Measurements from ENCODE around the gene C3orf52.
A peak's percentile ranks its signal among the peaks of the same experiment; 100 is the strongest.

Gene C3orf52

DNA sequence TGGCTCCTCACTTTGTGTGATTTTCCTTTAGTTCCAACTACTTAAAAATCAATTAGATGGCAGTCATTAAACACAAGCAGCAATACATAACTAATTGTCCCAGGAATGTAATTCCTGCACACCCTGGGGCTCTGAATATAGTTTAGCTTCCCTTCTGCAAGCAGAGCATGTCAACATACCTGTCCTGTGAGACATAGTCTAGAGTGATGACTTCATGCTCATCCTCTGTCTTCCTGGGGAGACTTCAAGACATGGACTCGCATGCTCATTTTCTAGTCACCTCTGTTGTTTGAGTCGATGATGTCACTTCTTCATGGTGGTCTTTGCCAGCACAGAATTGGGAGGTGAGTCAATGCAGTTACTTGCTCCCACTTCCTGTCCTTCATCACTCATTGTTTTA lies 15.7 kb downstream of the C3orf52 start:
- no peak for DNase-seq (ENCODE audit: low read depth)
- H3K4me3 ChIP-seq (ENCODE audit: low read depth, low read length) = no peak overlapping the region
- TF ChIP-seq, protein P1, sequence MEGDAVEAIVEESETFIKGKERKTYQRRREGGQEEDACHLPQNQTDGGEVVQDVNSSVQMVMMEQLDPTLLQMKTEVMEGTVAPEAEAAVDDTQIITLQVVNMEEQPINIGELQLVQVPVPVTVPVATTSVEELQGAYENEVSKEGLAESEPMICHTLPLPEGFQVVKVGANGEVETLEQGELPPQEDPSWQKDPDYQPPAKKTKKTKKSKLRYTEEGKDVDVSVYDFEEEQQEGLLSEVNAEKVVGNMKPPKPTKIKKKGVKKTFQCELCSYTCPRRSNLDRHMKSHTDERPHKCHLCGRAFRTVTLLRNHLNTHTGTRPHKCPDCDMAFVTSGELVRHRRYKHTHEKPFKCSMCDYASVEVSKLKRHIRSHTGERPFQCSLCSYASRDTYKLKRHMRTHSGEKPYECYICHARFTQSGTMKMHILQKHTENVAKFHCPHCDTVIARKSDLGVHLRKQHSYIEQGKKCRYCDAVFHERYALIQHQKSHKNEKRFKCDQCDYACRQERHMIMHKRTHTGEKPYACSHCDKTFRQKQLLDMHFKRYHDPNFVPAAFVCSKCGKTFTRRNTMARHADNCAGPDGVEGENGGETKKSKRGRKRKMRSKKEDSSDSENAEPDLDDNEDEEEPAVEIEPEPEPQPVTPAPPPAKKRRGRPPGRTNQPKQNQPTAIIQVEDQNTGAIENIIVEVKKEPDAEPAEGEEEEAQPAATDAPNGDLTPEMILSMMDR (IDR thresholded peaks at IDR 0.05; ENCODE audit: insufficient read depth, low read depth, low read length, missing control alignments) = no peak

DNA sequence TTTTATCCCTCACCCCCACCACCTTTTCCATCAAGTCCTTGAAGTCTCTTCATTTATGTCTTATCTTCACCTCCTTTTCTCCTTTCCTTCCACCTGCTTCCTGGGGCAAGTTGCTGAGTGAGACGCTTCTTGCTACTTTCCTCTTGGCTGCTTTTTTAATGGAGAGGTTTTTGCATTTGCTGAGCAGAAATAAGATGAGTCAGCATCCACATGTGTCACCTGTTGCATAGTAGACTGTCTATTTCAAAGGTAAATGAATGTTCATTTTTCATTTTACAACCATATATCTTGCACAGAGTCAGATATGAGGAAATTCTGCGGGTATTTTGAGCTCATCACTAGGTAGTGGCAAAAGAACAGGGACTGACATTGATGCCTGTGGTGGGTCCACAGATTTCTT lies 18.6 kb downstream of the C3orf52 start:
- DNase-seq (ENCODE audit: low read depth) = no peak
- H3K4me3 ChIP-seq (ENCODE audit: low read depth, low read length) = no peak overlapping the region
- TF ChIP-seq, protein P1 (IDR thresholded peaks at IDR 0.05; ENCODE audit: insufficient read depth, low read depth, low read length, missing control alignments) = no peak

DNA sequence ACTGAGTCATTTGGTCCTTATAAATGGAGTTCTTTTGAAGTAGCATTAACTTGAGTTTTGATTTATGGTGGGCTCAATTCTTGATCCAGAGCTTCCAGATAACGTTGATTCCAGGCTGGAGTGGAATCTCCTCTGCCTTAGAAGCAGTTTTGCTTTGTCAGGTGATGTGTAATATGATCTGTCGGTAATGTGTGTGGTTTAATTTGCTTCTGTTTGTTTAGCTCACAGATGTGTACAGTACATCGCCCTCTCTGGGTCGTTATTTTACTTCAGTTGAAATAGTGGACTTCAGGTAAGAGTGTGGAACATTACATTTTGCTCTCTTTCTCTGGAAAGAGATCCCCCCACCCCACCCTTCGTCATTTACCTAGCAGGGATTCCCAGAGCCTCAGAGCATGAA lies 23.1 kb downstream of the C3orf52 start:
- H3K4me3 ChIP-seq (ENCODE audit: low read depth, low read length) = no peak overlapping the region
- no peak for DNase-seq (ENCODE audit: low read depth)
- TF ChIP-seq, protein P1 (IDR thresholded peaks at IDR 0.05; ENCODE audit: insufficient read depth, low read depth, low read length, missing control alignments) = no peak

DNA sequence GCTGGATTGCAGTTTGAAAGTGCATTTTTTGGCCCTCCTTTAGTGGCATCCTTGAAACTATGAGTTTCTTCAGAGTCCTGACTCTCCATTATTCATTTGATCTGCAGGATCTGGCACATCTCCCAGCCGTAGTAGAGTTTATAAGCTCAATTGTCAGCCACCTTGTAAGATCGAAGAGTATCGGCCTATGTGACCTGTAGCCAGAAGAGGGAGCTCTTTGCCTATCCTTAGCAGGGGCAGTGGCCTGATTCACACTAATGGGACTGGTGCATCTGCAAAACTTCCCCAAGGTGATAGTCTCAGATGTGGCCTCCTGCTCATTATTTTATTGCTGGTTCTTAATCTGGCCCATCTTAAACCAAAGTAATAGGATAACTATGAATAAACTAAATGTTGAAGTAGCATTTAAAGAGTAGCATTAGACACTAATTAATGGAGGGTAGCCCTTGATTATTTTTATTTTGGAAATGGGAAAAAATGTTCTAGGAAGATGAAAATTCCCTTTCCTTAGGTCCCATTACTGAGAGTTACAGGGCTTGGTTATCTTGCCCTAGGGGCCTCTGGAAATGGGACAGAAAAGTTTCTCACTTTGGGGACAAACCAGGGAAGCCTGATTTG lies 25.7 kb downstream of the C3orf52 start:
- DNase-seq (ENCODE audit: low read depth) = peak; percentile 93
- TF ChIP-seq, protein P1 (IDR thresholded peaks at IDR 0.05; ENCODE audit: insufficient read depth, low read depth, low read length, missing control alignments) = peak; percentile 86
- H3K4me3 ChIP-seq (ENCODE audit: low read depth, low read length) = no peak overlapping the region

DNA sequence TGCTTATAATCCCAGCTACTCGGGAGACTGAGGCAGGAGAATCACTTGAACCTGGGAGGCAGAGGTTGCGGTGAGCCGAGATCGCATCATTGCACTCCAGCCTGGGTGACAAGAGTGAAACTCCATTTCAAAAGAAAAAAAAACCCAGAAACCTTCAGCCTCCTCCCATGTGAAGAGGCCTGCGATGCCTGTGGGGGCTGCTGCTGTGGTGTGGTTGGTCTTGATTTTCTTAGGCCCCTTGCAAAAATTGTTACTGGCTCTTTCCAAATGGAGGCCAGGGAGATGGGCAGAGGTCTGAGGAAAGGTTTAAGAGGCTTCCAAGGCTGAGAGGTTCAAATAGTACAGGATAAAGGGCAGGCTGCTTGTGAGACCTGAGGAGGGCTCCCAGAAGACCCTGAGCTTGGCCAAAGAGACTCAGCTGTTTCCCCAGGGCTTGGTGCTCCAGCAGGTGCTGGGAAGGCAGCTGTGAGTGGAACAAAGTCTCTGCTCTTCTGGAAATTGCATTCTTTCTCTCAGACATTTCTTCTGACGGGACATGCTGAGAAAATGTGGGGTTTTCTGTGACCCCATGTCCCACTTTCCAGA lies 28.5 kb downstream of the C3orf52 start:
- peak; percentile 82 for DNase-seq (ENCODE audit: low read depth)
- peak overlapping the region; percentile 41 for H3K4me3 ChIP-seq (ENCODE audit: low read depth, low read length)
- TF ChIP-seq, protein P1 (IDR thresholded peaks at IDR 0.05; ENCODE audit: insufficient read depth, low read depth, low read length, missing control alignments) = no peak

DNA sequence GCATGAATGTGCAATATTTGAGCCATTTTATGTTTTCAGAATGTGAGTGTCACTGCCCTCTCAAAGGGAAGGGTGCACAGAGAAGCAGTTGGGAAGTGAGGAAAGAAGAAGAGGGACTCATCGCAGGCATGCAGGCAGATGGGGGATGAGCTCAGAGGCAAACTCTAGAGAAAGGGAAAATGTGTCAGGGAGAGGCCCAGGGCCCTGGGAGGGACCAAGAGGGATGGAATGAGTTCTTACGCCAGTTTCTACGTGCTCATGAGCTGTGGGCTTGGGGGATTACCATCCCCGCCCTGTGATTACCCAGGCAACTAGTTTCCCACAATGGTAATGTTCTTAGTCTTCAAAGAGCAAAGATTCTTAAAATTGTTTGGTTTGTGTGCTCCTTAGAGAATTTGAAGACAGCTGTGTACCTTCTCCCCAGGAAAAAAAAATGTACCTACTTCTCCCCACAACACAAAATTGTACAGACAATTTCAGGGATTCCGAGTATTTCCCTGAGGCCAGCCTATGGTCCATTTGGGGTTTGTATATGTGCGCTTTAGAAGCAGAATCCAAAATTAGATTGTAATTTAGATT lies 29.1 kb downstream of the C3orf52 start:
- H3K4me3 ChIP-seq (ENCODE audit: low read depth, low read length) = peak overlapping the region; percentile 41
- TF ChIP-seq, protein P1 (IDR thresholded peaks at IDR 0.05; ENCODE audit: insufficient read depth, low read depth, low read length, missing control alignments) = no peak
- DNase-seq (ENCODE audit: low read depth) = peak; percentile 93

Measured in GM12865 (cell line).